GM21825 (cell line): ENCODE measurements around the gene RNU11.
"Not testable (repeated sequence)": the region's sequence is repeated elsewhere in the genome, so short reads cannot be mapped to it uniquely, and the experiment has no call there.

ENCODE experiments used
- ATAC-seq: cut with Tn5 transposase; IDR thresholded peaks from one replicate; pipeline ENCODE4 v1.9.1; 2021; ENCODE audit warnings: mild to moderate bottlenecking, moderate library complexity; ENCODE audit not compliant: unreplicated experiment

RNU11 gene

GRCh38 chr1:28648474-28649198 lies at the start of gene RNU11:
RNU11 (plus strand) TSS chr1:28648600.
- ATAC-seq: peak; percentile 60

- no peak for ATAC-seq
Observed at GRCh38 chr1:28601696-28602095, 46.7 kb upstream of the RNU11 start.

GRCh38 chr1:28602536-28603439 lies 45.6 kb upstream of the RNU11 start:
- ATAC-seq: no peak

DNA sequence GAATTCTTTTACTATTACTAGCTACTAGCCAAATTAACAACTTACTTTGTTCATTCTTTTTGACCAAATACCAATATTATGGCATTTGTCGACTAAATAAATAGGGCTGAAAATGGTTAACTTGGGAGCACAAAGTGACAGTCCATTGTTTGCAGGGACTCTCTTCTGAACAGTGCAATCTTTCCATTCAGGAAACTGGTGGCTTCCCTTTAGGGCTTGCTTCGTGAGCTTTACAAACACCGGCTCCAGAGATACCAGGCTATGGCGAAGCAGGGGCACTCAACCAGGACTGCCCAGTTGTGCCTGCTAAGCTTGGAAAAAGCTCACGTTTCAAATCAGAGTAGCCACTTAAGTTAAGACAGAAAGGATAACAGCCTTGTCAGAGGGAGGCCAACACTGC lies 44.0 kb upstream of the RNU11 start:
- no peak for ATAC-seq

DNA sequence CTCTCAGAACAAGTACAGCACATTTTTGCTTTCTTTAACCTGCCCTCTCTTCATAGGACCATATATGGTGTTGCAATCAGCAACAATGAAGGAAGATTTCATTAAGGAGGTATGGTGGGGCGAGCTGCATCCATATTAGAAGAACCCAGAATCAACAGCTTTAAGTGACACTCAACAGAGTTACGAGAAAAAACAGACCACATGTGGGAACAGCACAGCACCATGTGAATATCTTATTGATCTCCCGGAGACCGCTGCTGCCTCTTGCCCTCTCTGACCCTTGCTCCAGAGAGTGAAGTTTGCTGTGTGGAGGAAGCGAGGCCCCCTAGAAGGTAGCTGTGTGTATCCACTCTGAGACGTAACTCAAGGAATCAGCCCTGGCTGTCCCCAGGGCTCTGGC lies 43.4 kb upstream of the RNU11 start:
- ATAC-seq: no peak

DNA sequence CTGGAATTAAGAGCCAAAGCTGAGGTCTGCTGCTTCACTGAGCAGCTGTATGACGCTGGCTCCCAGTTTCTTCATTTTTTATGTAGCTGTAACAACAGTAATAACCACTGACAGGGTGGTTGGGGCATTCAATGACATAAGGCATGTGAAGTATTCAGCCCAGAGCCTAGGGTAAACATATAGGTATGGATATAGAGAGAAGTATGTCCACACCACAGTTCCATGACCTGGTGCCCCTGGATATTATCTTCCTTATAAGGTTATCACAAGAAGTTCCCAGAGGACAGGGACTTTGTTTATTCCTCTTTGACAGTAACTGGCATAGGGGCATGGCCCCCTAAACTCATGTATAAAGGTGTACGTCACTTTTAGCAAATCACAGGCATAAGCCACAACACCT lies 41.6 kb upstream of the RNU11 start:
- ATAC-seq: no peak

GRCh38 chr1:28613175-28613574 lies 35.2 kb upstream of the RNU11 start:
- ATAC-seq: no peak

DNA sequence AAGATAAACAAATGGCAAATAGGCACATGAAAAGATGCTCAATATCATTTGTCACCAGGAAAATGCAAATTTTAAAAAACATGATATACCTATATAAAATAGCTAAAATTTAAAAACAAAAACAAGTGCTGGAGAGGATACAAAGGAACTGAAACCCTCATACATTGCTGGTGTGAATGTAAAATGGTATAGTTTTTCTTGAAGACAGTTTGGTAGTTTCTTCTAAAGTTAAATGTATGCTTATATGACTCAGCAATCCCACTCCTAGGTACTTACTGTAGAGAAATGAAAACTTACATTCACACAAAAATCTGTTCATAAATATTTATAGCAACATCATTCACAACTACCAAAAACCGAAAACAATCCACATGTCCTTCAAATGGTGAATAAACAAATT lies 16.7 kb upstream of the RNU11 start:
- ATAC-seq: no peak

- no peak for ATAC-seq
Observed at GRCh38 chr1:28632560-28632959, 15.8 kb upstream of the RNU11 start.

DNA sequence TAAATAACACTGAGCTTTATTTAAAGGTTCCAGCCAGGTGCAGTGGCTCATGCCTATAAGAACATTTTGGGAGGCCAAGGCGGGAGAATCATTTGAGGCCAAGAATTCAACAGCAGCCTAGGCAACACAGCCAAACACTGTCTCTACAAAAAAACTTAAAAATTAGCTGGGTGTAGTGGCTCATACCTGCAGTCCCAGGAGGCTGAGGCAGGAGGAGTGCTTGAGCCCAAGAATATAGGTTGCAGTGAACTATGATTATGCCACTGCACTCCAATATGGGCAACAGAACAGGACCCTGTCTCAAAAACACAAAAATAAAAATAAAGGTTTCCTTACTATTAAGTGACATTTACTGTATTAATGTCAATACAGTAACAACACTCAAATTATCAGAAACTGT lies 7.6 kb upstream of the RNU11 start:
- ATAC-seq: no peak

DNA sequence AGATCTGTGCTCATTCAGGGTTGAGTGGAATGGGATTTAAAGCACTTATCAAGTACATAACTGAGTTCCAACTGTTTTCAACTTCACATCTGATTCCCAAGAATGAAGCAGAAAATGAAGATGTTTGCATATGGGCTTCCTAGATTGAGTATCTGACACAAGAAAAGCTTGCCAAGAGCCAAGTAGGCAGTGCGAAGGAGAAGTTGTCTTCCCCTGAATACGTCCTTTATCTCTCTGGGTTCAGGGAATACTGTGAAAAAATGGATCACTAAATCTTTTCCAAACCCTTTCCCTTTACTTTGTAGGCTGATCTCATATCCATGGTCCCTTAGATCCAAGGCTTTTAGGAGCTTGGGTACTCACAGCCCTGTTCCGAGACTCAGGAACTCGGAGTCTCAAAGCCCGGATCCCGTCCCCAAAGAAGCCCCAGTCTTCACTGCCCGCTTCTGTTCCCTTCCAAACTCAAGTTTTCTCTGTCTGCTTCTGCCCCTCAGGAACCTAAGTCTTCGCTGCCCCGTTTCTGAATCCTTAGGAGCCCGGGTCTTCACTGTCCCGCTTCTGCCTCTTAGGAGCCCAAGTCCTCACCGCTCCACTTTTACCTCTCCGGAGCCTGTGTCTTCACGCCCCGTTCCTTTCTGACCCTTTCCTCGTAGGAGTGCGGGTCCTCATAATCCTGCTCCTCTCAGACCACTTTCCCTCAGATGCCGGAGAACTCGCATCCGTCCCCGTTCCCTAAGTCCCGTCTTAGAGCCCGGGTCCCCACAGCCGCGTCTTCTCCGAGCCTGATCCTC lies 6.1 kb upstream of the RNU11 start:
- peak; percentile 13 for ATAC-seq

DNA sequence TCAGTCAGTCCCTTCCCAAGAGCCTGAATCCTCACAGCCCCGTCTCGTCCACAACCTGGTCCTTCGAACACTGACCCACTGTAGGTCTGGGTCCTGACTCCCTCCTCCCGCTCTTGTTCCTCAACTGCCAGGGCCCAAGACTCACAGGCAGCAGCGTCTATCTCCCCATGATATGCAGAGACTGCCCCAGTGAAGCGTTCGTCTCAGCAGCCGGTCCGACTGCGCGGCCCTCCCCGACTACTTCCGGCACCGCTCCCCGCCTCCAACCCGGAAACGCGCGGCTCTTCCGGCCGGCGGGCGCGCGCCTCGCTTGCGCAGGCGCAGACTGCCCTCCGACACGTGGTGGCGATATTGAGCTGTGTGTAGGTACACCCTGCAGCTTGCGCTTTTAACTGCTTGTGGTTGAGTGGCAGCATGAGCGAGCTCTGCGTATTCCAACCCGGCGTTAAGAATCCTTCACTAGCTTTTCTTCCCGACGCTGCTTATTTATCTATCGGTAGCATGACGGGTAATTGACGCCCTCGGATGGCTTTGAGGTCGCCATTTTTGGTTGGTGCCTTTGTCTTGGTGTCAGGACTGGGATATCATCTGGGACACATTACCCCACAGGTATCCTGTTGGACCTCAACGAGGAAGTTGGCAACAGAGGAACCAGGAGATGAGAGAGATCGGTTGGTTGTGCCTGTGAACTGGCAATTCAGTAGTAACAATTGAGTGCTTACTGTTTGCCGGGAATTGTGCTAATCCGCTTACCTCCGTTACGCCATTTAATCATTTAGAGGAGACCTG lies 5.4 kb upstream of the RNU11 start, which contains the start of gene TAF12:
Gene TAF12 (minus strand): TSS at position 221 of the 789 bp plus-strand sequence. CDS start 20,986 bp downstream, outside the sequence.
- peak; percentile 70 for ATAC-seq

GRCh38 chr1:28644494-28644893 lies 3.9 kb upstream of the RNU11 start:
- no peak for ATAC-seq

DNA sequence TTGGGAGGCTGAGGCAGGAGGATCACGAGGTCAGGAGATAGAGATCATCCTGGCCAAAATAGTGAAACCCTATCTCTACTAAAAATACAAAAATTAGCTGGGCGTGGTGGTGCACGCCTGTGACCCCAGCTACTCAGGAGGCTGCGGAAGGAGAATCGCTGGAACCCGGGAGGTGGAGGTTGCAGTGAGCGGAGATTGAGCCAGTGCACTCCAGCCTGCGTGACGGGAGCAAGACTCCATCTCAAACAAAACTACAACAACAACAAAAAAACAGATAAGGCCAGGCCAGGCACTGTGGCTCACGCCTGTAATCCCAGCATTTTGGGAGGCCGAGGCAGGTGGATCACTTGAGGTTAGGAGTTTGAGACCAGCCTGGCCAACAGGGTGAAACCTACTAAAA lies 3.0 kb upstream of the RNU11 start:
- not testable (repeated sequence) for ATAC-seq

GRCh38 chr1:28646040-28646439 lies 2.4 kb upstream of the RNU11 start:
- ATAC-seq: no peak

- peak; percentile 62 for ATAC-seq
Observed at GRCh38 chr1:28648008-28648473, 359 bp upstream of the RNU11 start.

DNA sequence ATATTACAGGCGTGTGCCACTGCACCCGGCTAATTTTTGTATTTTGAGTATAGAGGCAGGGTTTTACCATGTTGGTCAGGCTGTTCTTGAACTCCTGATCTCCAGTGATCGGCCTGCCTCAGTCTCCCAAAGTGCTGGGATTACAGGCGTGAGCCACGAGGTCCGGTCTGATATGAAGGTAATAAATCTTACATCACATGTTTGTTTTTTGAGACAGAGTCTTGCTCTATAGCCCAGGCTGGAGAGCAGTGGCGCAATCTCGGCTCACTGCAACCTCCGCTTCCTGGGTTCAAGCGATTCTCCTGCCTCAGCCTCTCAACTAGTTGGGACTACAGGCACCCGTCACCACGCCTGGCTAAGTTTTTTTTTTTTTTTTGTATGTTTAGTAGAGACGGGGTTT lies 4.7 kb downstream of the RNU11 start:
- ATAC-seq: not testable (repeated sequence)

- not testable (repeated sequence) for ATAC-seq
Observed at GRCh38 chr1:28653870-28654269, 5.5 kb downstream of the RNU11 start.

DNA sequence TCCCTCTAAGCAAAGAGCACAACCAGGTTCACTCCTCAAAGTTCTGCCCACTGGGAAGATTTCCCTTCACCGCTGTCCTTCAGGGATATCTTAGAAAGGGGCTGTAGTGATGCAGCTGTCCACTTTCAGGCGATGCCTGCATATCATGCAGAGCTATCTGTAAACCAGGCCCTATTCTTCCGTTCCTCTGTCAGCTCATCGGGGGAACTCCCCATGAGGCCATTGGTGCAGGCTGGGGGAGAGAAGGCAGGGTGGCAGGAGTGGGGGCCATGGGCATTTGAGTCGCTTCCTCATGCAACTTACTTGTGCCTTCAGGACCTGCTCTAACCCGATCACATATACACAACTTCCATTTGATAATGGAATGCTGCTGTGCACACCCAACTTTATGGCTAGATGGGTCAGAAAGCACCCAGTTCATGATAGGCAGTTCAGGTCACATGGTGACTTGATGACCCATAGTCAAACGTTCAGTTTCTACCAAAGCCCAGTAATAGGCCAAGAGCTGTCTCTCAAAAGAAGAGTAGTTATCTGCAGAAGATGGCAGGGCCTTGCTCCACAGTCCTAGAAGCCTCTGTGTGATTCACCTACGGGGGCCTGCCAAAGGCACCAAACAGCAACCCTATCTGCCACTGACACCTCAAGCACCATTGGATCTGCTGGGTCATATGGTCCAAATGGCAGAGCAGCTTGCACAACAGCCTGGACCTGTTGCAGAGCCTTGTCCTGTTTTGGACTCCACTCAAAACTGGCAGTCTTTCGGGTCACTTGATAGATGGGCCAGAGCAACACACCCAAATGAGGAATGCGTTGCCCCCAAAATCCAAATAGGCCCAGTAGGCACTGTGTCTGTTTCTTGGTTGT lies 7.3 kb downstream of the RNU11 start:
- not testable (repeated sequence) for ATAC-seq
